HUDEP-2 (cell line): ENCODE measurements around the gene ABHD14A.

Experiments
- DNase-seq, 76 experiments: peaks; one replicate each; lab custom pipeline; 2025; ENCODE audit not compliant: unreplicated experiment in 76 of 76; lab: John Stamatoyannopoulos, UW

ABHD14A gene

GRCh38 chr3:51968883-51969678 lies 5.8 kb upstream of the ABHD14A start:
- DNase-seq, result no peak

DNA sequence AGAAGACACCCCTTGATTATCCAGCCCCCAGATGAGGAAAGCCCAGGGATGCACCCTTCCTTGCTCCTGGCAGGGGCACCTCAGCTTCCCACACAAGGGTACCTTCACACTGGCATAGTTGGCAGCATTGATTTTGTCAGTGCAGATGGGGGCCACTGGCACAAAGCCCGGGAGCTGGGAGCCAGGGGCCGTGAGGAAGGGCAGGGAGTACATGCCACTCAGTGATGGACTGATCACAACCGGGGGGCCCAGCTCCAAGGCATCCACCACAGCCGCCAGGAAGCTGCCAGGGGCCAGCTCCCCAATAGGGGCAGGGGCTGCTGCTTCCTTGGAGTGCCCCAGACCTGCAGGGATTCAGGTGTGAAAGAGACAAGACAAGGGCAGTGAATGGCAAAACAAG lies 5.0 kb upstream of the ABHD14A start:
- DNase-seq, result no peak

DNA sequence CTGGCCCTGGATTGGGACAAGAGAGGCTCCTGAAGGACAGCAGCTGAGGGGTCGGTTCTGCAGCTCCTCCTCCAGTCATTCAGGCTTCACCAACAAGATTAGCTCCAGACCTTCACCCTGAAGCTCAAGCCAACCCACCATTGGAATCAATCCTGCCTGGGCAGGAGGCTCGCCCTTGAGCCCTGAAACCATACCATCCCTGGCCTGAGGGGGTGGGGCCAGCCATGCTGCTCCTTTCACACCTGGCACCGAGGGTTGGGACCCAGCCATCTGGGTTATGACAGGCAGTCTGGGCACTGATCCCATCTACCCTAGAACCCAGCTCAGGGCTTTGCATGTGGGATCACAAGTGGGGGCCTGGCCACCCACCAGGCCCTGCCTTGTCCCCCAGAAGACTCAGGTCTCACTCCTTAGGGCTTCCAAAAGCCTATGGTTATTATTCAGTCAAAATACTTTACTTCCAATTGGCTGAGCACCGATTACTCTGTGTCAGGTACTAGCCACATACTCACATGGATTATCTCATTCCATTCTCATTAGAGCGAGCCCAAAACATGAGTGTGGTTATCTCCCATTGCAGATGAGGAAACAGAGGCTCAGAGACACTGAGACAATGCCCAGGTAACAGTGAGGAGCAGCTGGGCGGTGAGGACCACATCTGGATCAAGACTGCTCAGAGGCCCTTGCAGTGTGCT lies 4.1 kb upstream of the ABHD14A start:
- DNase-seq, result no peak

GRCh38 chr3:51971350-51971749 lies 3.5 kb upstream of the ABHD14A start:
- no peak for DNase-seq

GRCh38 chr3:51974277-51974962 lies 444 bp upstream of the ABHD14A start:
- peak in 2 of 76 experiments; percentile 44 to 50 for DNase-seq

GRCh38 chr3:51975852-51976549 lies 1.1 kb downstream of the ABHD14A start:
- peak in 32 of 76 experiments; percentile 14 to 58 (median 27) for DNase-seq

- DNase-seq, result no peak
Observed at GRCh38 chr3:51977446-51978142, 2.7 kb downstream of the ABHD14A start.

GRCh38 chr3:51978143-51978502 lies 3.3 kb downstream of the ABHD14A start:
- no peak for DNase-seq

DNA sequence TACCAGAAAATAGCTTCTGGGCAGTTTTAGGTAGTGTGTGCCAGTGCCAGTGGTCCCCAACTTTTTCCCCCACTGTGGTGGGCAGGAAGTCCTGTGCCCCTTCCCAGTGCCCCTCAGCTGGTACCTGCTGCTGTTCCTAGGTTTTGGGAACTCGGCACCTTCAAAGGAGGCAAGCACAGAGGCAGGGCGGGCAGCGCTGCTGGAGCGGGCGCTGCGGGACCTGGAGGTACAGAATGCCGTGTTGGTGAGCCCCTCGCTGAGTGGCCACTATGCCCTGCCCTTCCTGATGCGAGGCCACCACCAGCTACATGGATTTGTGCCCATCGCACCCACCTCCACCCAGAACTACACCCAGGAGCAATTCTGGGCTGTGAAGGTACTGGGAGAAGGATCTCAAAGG lies 5.4 kb downstream of the ABHD14A start:
- no peak for DNase-seq

DNA sequence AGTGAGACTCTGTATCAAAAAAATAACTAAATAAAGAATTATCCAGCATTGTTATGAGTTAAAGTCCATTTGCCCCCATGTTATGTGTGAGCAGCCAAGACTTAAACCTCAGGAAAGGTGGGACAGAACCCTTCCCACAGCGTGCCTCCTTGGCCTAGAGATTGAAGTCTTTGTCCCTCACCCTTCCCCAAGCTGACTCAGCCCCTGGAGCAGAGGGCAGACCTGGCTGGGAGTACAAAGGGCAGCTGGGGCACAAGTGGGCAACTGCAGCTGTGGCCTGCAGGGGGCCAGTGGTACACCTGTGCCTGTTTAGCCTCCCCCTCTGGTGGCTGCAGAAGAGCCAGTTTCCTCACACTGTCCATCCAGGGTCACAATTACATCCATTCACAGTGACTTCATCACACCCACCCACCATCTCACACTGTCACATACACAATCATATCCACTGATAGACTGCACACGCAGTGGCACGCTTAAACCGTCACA lies 7.5 kb downstream of the ABHD14A start:
- peak in 58 of 76 experiments; percentile 13 to 71 (median 50) for DNase-seq

DNA sequence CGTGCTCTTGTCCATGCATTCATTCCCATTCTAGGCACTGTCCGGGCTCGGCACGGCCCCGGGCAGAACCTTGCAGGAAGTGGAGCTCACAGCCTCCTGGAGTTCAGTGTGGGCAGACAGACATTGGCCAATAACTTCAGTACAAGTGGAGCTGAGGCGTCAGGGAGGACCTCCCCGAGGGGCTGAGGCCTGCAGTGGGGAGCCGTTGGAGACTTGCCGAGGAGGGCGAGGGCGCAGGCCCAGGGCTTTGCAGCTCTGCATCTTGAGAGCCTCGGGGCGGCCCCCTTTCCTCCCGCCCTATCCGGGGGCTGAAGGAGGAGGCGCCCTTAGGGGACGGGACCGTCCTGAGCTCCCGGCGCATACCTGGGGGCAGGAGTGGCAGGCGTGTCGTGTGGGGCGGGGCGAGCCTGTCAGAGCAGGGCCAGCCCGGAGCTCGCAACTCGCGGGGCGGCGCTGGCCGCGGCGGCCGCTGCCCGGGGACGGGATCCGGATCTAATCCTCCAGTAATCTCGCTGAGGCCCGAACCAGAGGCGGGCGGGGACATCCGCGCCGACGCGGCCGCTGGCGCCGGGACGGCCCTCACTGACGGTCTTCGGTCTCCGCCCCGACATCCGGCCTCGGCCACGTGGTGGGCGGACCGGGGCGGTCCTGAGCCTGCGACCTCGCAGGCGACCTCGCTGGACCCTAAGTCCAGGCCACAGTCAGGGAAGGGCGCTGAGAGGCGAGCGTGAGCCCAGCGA lies 8.1 kb downstream of the ABHD14A start, which contains the start of gene ACY1:
Gene ACY1, plus strand, starts transcription at position 698 of the 740 bp plus-strand sequence. CDS start 530 bp downstream, outside the sequence.
- peak in 72 of 76 experiments; percentile 56 to 92 (median 78) for DNase-seq

DNA sequence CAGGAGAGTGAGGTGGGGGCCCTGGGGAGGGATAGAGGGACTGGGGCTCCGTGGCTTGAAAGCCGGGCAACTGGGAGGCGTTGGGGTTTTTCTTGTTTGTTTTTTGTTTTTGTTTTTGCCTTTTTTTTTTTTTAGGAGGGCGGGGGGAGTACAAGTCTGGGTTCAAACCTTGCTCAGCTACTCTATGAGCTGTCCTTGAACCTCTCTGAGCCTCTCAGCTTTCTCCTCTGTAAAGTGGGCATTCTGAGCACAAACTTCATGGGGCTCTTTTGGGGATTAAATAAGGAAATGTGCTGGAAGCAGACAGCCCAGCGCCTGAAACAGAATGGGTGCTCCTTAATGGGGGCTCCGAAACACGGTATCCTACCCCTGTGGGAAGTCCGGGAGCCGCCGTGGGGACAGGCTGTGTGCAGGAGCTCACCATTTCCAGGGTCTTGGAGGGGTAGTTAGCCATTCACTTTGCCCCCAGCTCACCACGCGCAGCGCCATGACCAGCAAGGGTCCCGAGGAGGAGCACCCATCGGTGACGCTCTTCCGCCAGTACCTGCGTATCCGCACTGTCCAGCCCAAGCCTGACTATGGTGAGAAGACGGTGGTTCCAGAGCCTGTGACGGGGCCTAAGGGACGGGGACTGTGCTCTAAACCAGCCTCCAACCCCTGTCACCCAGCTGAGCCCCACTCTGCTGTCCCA lies 8.9 kb downstream of the ABHD14A start:
- no peak for DNase-seq

DNA sequence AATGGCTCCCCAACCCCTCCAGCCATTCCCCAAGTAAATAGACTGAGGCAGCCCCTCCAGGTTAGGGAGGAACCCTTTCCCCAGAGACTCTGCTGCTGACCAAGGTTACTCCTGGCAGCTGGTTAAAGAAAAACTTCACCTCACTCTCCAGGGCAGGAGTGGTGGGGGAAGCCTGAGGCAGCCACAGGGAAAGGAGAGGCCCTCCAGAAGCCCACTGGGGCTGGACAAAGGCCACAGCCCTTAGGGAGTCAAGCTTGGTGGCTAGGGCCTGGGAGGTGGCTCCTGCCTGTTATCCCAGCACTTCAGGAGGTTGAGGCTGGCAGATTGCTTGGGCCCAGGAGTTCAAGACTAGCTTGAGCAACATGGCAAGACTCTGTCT lies 9.4 kb downstream of the ABHD14A start:
- no peak for DNase-seq

GRCh38 chr3:51985063-51985462 lies 10.2 kb downstream of the ABHD14A start:
- no peak for DNase-seq

GRCh38 chr3:51986010-51986947 lies 11.4 kb downstream of the ABHD14A start:
- DNase-seq, result no peak

DNA sequence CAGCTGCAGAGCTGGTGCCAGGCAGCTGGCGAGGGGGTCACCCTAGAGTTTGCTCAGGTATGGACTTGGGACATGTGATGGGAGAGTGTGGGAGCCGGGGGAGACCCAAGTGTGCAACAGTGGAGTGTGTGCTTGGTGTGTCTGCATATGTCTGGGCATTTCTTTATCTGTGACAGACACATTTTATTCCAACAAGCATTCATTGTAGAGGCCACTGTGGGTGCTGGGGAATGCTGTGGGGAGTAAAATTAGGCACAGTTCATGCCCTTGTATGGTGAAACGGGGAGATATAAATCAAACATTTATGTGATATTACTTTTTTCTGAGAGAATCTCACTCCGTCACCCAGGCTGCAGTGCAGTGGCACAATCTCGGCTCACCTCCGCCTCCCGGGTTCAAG lies 12.7 kb downstream of the ABHD14A start:
- peak in 3 of 76 experiments; percentile 8 to 36 (median 25) for DNase-seq

DNA sequence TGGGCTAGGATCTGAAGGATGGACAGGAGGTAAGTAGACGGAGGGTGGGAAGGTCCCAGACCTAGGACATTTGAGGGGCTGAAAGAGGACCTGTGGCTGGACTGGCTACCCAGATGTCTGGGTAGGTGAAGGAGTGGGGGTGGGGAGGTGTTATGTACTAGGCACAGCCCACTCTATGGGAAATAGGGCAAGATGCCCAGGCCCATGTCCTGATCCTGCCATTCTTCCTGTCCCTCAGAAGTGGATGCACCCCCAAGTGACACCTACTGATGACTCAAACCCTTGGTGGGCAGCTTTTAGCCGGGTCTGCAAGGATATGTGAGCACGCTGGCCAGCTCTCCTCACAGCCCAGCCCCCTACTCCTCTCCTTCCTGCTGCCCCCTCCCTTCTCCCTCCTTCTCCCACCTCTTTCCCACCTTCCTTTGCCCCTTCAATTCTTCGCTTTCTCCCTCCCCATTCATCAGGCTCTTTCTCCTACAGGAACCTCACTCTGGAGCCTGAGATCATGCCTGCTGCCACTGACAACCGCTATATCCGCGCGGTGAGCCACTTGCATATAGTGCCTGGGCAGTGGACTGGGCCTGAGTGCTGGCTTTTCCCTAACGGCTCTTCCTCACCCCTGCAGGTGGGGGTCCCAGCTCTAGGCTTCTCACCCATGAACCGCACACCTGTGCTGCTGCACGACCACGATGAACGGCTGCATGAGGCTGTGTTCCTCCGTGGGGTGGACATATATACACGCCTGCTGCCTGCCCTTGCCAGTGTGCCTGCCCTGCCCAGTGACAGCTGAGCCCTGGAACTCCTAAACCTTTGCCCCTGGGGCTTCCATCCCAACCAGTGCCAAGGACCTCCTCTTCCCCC lies 13.7 kb downstream of the ABHD14A start:
- no peak for DNase-seq
